ENCODE data around the gene ZBTB16.

Gene ZBTB16

DNA sequence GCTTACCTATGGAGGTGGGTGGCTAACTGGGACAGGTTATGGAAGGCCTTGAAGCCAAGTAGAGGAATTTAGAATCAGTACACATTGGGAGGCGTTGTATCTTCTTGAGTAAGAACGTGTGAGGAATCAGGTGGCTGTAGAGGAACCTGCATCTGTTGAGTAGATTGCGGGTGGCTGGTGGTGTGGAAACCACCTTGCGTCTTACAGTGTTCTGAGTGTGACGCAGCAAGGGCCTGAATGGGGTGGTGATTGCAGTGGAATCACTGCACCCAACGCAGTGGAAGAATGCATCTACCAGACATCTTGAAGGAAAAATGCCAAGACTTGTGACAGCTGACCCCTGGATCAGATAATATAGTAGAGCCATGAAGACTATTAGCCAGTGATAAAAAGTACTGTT lies 125.9 kb downstream of the ZBTB16 start:
- DNase-seq (ENCODE audit: low spot score) = no peak

DNA sequence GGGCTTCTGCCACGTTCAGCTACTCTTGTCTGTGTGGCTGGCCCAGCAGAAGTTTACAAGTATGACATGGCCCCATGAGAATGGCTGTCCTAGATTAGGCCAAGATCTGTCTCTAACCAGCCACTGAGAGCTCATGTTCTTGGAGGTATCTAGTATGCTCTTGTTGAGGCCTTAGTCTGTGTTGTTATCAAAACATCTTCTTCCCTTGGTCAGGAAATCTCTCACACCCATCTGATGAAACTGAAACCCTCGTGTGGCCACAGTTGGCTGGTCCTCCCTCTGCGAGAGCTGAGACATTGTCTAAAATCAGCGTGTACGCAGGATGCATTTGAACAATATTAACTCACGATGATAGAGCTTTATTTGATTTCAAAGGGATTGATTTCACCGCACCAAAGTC lies 127.7 kb downstream of the ZBTB16 start:
- DNase-seq (ENCODE audit: low spot score) = no peak

DNA sequence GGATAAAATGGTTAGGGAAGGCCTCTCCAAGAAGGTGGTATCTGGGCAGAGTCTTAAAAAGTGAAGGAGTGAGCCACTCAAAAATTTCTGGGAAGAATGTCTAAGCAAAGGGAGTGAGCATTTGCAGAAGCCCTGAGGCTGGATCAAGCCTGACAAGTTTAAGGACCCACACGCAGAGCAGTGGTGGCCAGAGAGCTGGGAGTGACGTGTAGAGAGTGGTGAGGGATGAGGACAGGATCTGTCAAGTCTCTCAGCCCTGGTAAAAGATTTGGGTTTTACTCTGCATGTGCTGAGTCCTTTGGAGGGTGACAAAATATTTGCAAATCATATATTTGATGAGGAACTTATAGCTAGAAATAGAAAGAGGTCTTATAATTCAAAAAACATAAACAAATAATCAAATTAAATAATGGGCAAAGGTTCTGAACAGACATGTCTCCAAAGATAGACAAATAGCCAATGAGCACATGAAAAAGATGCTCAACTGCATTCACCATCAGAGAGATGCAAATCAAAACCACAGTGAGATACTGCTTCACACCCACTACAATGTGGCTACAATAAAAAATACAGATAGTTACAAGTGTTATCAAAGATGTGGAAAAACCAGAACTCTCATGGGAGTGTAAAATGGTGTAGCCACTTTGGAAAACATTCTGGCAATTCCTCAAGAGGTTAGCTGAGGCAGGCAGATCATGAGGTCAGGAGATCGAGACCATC lies 129.5 kb downstream of the ZBTB16 start:
- no peak for DNase-seq (ENCODE audit: low spot score)

DNA sequence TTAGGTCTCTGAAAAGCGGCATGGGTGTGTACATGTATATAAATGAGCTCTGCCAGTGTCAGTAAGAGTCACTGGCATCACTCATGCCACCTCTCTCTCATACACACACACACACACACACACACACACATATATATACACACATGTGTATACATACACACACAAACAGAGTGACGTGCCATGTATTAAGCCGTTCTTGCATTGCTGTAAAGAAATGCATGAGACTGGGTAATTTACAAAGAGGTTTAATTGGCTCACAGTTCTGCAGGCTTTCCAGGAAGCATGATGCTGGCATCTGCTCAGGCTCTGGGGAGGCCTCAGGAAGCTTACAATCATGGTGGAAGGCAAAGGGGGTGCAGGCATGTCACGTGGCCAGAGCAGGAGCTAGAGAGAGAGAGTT lies 131.1 kb downstream of the ZBTB16 start:
- no peak for DNase-seq (ENCODE audit: low spot score)

DNA sequence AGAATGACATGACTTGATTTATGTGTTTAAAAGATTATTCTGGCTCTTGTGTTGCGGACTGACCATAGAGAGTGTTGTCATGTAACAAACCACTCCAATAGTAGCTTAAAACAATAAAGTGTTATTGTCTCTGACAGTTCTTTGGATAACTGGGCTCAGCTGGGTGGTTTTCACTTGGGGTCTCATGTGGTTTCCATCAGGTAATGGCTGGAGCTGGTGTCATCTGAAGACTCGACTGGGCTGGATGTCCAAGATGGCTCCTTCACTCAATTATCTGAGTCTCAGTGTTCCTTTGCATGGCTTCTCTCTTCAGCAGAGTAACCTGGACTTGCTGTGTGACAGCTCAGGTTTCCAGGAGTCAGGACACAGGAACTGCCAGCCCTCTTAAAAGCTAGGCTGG lies 132.4 kb downstream of the ZBTB16 start:
- no peak for DNase-seq (ENCODE audit: low spot score)

DNA sequence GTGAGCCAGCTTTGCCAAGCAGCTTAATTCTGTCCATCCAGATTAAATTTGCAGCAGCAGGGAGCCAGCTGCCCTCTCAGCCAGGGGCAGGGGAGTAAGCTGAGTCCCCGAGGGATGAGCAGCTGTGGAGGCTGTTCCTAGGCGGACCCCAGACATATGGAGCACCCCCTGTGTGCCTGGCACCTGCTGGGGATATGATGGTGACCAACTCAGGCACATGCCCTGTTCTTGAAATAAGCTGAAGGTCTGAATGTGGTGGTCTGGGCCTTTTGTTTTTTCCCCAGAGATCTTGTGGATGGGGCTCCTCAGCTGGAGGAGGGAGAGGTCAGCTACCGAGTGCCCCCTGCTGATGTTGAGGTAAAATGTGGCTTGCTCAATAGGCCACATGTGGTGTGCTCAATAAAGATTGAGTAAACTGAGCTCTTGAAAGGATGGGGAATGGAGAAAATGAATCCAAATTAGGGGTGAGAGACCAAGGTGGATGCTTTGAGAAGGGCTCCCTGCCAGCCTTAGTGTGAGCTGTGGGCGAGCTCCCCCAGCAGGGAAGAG lies 133.4 kb downstream of the ZBTB16 start:
- DNase-seq (ENCODE audit: low spot score) = no peak

DNA sequence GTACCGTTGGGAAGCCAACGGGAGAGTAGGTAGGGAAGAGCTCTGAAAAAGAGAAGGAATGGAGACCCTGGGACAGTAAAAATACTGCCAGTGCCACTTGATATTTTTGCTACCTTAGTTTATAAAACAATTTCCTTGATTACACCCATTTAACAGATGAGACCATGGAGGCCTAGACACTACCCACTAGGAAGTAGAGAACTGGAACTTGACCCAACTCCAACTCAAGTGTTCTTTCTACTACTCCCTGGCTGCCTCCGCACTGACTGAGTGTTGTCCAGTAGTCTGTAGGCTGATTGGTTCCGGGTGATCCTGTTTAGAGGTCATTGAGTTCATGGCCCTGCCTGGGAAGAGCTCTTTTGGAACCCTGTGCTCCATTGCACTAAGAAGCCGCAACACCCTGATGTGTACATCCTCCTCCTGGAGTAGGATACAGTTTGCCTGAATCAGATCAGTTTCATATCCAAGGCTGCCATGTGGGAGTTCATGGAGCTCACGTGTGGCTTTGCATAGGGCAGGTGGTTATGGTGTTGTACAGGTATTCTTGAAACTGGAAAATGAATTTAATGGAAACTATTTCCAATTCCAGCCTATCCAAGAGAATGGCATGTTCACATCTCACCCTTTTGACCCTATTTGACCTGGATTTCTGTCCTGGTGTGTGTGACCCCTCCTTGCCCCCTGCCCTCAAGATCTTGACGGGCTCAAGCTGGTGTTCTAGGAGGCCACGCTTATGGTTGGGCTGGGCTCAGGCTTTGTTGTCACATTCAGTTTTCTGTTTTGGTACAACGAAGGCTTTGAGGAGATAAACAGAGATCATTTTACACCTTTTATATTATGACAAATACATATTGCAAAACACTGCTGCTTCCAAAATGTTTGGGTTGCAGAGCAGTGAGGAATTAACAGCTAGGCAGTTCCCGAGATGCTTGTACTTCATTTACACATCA lies 134.5 kb downstream of the ZBTB16 start:
- no peak for DNase-seq (ENCODE audit: low spot score)

DNA sequence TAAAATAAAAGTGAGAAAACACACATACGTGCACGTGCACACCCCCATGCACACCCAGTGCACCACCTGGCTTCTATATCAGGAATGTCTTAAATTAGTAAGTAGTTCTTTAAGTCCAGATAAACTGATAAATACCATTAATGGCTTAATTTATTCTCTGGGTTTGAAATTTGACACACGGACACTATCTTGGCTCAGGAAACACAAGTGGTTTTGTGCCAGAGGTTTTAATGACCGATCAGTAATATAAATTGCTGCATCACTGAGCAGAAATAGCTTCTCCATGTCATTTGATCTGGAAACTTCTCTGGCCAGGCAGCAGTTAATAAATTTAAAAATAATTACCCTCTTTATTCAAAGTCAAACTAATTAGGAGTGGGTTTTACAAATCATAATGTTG lies 135.2 kb downstream of the ZBTB16 start:
- no peak for DNase-seq (ENCODE audit: low spot score)

DNA sequence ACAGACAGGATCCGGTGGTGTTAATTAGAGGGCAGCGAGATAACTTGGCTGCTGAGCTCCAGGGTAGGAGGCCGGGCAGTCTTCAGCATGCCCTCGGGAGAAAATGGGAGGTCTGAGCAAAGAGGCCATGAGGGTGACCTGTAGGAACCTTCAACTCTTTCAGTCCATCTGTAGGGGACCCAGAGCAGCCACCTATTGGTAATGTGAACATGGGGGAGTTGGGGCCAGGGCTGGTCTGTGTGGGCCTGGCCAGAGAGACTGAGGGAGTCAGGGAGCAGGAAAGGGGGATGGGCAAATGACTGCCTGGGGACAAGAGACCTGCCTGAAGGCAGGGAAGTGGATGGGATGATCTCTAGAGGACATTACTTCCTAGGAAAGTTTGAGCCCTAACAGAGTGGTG lies 135.6 kb downstream of the ZBTB16 start:
- DNase-seq (ENCODE audit: low spot score) = no peak

DNA sequence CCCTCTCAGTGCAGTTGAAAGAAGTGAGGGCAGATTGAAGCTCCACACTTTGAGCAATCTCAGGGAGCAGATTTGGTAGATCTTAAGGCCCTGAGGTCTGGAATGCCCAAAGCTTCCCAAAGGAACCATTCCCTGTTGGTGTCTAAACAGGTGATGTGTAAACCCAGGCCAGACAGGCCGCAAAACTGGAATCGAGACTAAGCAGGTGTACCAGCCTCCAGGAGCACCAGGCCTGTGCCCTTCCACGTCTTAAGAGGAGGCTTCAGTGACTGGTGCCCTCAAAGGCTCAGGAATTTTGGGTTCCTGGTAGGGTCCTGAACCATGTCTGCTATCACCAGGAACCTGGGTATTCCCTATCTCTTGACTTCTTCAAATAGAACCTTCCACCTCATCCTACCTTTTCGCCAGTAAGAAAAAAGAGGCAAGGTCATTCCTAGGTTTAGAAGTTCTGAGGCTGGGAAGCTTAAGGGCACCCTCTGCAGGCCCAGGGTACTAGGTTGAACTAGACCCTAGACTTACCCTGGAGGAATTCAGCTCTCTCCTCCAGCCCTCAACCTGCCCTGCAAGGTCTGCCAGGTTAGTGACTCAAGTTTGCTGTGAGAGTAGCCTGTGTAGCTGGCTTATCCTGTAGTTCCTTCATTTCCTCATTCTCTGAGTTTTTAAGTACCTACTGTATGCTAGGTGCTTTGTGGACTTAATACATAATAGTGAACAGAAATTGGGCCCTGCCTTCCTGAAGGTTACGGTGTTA lies 136.6 kb downstream of the ZBTB16 start:
- DNase-seq (ENCODE audit: low spot score) = peak; percentile 14

DNA sequence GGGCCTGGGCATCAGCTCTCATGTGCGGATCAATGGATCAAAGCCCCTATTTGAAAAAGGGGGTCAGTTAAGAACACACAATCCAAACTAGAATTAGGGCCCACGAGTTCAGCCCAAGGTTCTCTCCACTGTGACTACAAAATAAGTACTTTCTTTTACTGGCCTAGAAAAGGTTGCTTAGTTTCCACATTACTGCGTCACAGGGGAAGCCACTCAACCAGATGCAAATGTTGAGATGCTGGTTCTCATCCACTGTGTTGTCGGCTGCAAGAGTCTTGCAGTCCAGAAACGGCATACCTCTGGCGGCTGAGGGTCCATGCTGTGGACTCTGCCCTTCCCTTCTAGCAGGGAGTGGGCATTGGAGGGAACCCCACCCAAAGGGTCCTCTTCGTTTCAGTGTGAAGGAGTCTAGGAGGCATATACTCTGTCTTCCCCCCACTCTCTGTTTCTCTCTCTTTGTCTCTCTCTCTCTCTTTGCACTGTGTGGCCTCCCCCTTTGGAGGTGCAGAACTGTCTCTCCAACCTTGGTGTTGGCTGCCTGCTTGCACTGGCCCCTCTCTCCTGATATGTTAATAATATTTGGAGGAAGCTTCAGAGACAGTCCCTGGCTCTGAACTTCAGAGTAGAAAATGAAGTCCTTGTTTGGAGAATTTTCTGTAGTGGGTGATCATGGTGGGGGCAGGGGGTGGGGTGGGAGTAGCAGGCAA lies 137.6 kb downstream of the ZBTB16 start:
- no peak for DNase-seq (ENCODE audit: low spot score)

DNA sequence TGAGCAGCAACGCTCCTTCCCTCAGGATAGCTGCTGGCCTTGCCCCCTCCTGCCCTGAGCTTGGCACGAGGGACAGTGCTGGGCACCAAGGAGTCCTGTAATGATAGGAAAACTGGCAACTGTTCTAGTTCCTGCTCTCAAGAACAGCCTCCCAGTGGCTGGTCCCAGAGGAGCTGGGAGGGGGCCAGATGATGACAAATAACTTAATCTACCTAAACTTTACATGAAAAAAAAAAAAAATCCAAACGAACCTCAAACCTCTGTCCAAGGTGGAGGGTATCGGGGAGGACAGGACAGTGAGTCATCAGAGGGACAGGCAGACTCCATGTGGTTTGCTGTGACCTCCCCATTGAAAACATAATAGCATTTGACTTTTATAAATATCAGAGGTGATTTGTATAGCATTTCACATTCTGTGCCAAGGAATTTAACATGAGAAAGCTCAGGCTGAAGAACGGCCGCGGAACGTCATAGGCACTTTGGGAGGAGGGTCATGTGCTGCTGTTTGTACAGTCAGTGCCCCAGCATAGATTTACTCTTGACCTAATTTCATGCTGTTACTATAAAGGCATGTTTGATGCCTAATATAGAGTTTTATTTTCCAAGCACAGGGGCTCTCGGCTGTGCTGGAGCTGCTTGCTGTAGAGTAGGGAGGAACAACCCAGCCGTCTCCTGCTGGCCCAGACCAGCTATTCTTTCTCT lies 138.4 kb downstream of the ZBTB16 start:
- peak; percentile 25 for DNase-seq (ENCODE audit: low spot score)

DNA sequence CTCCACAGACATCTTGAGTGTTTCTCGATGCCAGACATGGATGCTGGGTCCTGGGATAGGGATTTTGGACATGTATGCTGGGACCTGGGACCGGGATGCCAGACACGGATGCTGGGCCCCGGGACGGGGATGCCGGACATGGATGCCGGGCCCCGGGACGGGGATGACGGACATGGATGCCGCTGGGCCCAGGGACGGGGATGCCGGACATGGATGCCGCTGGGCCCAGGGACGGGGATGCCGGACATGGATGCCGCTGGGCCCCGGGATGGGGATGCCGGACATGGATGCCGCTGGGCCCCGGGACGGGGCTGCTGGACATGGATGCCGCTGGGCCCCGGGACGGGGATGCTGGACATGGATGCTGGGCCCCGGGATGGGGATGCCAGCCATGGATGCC lies 139.5 kb downstream of the ZBTB16 start:
- DNase-seq (ENCODE audit: low spot score) = no peak

DNA sequence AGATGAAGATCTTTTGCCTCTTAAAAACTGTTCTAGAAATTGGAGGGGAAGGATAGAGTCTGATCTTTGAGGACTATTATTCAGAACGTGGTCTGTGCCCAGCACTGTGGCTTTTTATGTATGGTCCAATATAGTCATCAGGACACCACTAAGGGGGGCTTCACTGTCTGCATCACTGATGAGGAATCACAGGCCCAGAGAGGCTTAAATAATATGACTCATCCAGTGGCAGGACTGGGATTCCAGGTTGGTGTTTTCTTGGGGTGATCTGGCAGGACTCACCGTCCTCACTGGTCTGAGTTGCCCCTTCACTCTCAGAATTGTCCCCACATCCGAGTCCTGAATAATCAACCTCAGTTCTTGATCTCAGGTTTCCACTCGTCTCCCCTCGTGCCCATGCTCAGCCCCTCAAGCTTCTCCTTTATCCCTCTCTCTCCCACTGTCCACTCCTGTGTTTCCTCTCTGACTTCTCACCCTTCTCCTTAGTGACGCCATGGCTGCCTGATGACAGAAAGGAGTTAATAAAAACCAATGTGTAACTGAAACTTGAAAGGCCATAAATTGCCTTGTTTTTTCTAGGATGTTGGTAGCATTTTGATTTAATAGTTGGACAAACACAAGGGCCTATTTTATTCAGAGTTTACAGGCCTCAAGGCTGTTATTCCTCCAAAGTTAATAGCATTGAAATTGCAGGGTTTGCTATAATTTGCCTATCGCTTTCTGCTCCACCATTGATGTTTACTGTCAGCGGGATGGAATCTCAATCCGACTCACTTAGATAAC lies 141.0 kb downstream of the ZBTB16 start:
- no peak for DNase-seq (ENCODE audit: low spot score)

DNA sequence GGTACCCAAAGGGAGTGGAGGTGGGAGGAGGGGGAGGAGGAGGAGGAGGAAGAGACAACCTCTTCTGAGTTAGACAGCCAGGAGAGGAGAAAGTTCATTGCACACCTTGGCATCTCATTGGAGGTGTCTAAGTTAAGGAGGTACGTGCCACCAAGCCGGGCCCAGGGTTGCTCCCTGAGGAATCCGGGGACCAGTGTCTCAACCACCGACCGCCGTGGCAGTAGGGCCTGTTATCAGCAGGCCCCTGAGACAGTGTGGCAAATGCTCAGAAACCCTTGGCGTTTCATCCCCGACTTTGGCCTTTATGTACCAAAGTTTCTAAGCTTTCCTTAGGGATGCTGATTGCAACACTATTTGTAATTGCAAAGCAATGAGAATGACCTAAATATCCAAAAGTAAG lies 141.7 kb downstream of the ZBTB16 start:
- DNase-seq (ENCODE audit: low spot score) = no peak

DNA sequence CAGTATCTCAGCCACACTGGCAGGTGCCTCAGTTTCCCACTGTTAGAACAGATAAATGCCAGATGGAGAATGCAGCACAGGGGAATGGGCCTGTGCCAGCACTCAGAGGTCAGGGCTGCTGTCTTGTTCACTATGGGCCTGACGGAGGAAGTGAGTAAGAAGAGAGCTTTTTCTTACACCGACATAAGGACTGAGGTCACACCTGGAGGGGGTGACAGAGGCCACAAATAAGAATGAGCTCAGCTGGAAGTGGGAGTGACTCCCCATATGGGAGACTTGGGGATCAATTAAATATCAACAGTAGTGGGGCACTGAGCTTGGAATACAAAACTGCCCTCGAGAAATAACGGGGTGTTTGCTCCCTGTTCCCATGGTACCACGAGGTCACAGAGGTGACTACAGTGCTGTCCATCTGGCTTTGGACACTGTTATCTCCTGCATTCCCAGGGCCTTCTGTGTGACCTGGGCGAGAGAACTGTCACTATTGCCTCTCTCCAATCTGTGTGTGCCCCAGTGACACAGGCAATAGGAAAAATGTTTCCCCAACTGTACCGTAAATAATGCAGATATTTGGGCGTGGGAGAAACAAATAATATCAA lies 142.6 kb downstream of the ZBTB16 start:
- DNase-seq (ENCODE audit: low spot score) = no peak

DNA sequence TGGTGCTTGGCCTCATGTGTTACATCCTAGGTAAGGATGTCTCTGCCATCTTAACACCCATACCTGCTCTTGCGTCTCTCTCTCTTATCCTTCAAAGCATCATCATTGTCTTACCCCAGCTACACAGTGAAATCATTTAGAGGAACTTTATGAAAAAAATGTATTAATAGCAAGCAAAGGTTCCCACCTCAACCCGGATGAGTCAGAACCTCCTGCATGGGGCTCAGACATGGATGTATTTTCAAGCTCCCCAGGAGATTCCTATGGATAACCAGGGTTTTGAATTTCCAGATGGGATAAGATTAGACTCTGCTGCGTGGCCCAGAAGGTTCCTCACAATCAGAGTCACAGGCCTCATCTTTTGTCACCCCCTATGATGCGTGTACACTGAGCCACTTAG lies 147.6 kb downstream of the ZBTB16 start:
- DNase-seq (ENCODE audit: low spot score) = no peak

DNA sequence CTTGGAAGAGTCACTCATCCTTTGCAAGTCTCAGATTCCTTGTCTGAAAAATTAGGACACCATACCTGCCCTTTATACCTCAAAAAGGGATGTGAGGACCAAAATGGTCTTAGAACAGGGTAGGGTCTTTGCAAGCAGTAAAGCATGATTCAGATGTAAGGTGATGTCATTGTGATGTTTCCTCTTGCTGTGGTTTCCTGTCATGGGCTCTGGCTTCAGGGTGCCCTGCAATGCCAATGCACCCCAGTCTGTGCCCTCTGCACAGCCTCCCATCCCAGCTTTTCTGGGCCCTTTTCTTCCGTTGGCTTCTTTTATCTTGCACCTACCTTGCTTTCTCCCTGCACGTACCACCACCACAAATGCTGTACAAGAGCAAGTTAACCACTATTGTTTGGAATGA lies 148.9 kb downstream of the ZBTB16 start:
- no peak for DNase-seq (ENCODE audit: low spot score)

DNA sequence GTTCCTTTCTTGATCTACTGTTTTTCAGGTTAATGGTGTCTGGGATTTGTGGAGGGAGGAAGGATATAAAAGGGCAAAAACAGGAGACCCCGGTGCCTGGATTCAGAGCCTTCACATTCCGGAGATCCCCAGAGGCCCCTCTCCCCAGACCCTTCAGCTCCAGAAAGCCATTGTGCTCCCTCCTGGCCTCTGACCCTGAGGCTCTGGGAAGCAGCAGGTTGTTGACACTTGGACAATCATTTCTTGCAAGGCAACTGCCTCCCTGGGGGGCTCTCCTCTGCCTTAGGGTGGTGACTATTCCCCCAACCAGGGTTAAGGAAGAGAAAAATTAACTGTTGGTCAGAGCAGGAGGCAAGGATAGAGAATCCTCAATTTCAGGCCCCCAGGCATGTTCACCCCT lies 149.8 kb downstream of the ZBTB16 start:
- no peak for DNase-seq (ENCODE audit: low spot score)

DNA sequence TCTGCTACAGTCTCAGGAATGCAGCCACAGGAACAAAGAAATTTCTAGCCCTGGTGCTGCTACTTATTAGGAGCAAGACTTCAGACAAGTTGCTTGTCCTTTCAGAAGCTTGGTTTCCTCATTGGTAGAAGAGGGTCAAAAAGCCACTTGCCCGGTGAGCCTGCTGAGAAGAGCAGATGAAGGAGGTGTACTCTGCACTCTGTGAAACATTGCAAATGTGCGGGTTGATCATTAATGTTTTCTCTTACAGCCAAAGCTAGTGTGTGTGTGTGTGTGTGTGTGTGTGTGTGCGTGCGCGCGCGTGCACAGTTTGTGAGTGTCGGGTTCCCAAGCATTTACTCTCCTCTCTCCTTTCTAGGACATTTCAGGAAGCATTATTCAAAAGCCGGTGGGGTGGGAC lies 150.4 kb downstream of the ZBTB16 start:
- no peak for DNase-seq (ENCODE audit: low spot score)
